Fibroblast of lung (primary cell): Measurements from ENCODE around the gene USP7. TPM values are rescaled to one million over a fixed set of nuclear protein-coding genes. Genes with fewer than 3 reads are reported as not detected.

Experiments used
- DNase-seq, 2 donors: peaks; one replicate each; pipeline versions ENCODE4 v3.0.0 to v3.0.0-alpha.2; 2010; ENCODE audit warnings: low read depth in 2 of 2
- H2AFZ ChIP-seq: 2 replicates; pipeline ENCODE4 v1.5.1; 2012; ENCODE audit warnings: low read length, control low read depth, inconsistent platforms
- H3K27ac ChIP-seq: 2 replicates; pipeline ENCODE4 v1.5.1; 2011; ENCODE audit warnings: low read length, control low read depth; ENCODE audit not compliant: insufficient read depth
- H3K27me3 ChIP-seq: 2 replicates; pipeline ENCODE4 v1.5.1; 2011; ENCODE audit warnings: mild to moderate bottlenecking, low read length; ENCODE audit not compliant: control insufficient read depth, insufficient read depth
- H3K36me3 ChIP-seq: 2 replicates; pipeline ENCODE4 v1.5.1; 2011; ENCODE audit warnings: low read length; ENCODE audit not compliant: control insufficient read depth, insufficient read depth
- H3K4me1 ChIP-seq: 2 replicates; pipeline ENCODE4 v1.5.1; 2011; ENCODE audit warnings: low read length; ENCODE audit not compliant: control insufficient read depth, insufficient read depth; ENCODE audit errors: extremely low read depth
- H3K4me2 ChIP-seq: 2 replicates; pipeline ENCODE4 v1.5.1; 2011; ENCODE audit warnings: low read length, control low read depth; ENCODE audit not compliant: insufficient read depth; ENCODE audit errors: extremely low read depth
- H3K4me3 ChIP-seq, 4 experiments: fragments of 200-600 bp in 1 of 4; sonication (generic) in 1 of 4; replicated peaks in 1 of 4; 2 replicates each; pipeline ENCODE4 v1.5.1; 2011 to 2016; ENCODE audit warnings: low read length in 4 of 4, low read depth in 3 of 4, mild to moderate bottlenecking in 3 of 4, control low read depth in 2 of 4, inconsistent platforms in 1 of 4, mixed read lengths in 1 of 4; ENCODE audit not compliant: insufficient read depth in 1 of 4; ENCODE audit errors: control extremely low read depth in 1 of 4
- H3K79me2 ChIP-seq: 2 replicates; pipeline ENCODE4 v1.5.1; 2012; ENCODE audit warnings: mild to moderate bottlenecking, low read length, inconsistent platforms; ENCODE audit not compliant: control insufficient read depth, insufficient read depth
- H3K9ac ChIP-seq: 2 replicates; pipeline ENCODE4 v1.5.1; 2011; ENCODE audit warnings: mild to moderate bottlenecking, low read length, control low read depth; ENCODE audit not compliant: insufficient read depth
- H3K9me3 ChIP-seq: 2 replicates; pipeline ENCODE4 v1.5.1; 2012; ENCODE audit warnings: low read depth, low read length; ENCODE audit not compliant: control insufficient read depth, insufficient read depth
- H4K20me1 ChIP-seq: 2 replicates; pipeline ENCODE4 v1.5.1; 2011; ENCODE audit warnings: low read length; ENCODE audit not compliant: control insufficient read depth, insufficient read depth; ENCODE audit errors: extremely low read depth
- EZH2 ChIP-seq: IDR thresholded peaks from 2 replicates; pipeline ENCODE4 v1.5.1; 2012; ENCODE audit warnings: low read length, control low read depth, mild to moderate bottlenecking; ENCODE audit errors: missing control alignments
- polyA plus RNA-seq, 2 donors: library from polyadenylated mRNA; depleted of rRNA in 1 of 2; stranded (reverse) in 1 of 2; unstranded in 1 of 2; fragments of >200 nt; gene quantifications; 2 replicates each; pipeline ENCODE4 v1.2.1, GENCODE V29; 2011 to 2012; ENCODE audit warnings: missing spikeins in 1 of 2
- total RNA-seq: library from RNA; depleted of rRNA; stranded (reverse); fragments of >200 nt; gene quantifications from 2 replicates; pipeline ENCODE4 v1.2.1, GENCODE V29; 2014
- TF ChIP-seq, protein P1 (sequence below), 2 donors: IDR thresholded peaks in 1 of 2; conservative IDR thresholded peaks in 1 of 2; 1 replicate in 1 of 2; 2 replicates in 1 of 2; pipeline ENCODE4 v1.5.1; 2011 to 2012; ENCODE audit warnings: low read length in 2 of 2, control low read depth in 1 of 2, inconsistent platforms in 1 of 2, low read depth in 1 of 2, mild to moderate bottlenecking in 1 of 2

The USP7 gene
- total and polyA plus RNA-seq, 2 donors (not counting 1 experiment from before 2014, with no cell fraction given), result 22.5 to 48.7 TPM

GRCh38 chr16:8946544-8946943, 17.2 kb downstream of the USP7 start:
- no peak for TF ChIP-seq EZH2
- TF ChIP-seq, protein P1, sequence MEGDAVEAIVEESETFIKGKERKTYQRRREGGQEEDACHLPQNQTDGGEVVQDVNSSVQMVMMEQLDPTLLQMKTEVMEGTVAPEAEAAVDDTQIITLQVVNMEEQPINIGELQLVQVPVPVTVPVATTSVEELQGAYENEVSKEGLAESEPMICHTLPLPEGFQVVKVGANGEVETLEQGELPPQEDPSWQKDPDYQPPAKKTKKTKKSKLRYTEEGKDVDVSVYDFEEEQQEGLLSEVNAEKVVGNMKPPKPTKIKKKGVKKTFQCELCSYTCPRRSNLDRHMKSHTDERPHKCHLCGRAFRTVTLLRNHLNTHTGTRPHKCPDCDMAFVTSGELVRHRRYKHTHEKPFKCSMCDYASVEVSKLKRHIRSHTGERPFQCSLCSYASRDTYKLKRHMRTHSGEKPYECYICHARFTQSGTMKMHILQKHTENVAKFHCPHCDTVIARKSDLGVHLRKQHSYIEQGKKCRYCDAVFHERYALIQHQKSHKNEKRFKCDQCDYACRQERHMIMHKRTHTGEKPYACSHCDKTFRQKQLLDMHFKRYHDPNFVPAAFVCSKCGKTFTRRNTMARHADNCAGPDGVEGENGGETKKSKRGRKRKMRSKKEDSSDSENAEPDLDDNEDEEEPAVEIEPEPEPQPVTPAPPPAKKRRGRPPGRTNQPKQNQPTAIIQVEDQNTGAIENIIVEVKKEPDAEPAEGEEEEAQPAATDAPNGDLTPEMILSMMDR (conservative IDR thresholded peaks at IDR 0.05 in 1 of 2, IDR thresholded peaks at IDR 0.05 in 1 of 2; ENCODE audit: low read depth in 1 of 2, low read length in 2 of 2), result no peak
- Histone ChIP-seq H3K9me3 (no peaks in the 10 kb centered on the region), H2AFZ (no peak overlapping the region), H3K4me2 (no peak overlapping the region), H3K27ac (no peak overlapping the region), H3K4me3 (no peak overlapping the region), H3K36me3 (no peaks in the 10 kb centered on the region), H3K79me2 (peaks cover 100% of the 10 kb centered on the region), H3K27me3 (no peaks in the 10 kb centered on the region), H3K9ac (no peak overlapping the region), H3K4me1 (peaks cover 5% of the 10 kb centered on the region), H4K20me1 (peaks cover 13% of the 10 kb centered on the region)
- DNase-seq, result no peak

GRCh38 chr16:8945626-8946296, 17.9 kb downstream of the USP7 start:
- Histone ChIP-seq H2AFZ (no peak overlapping the region), H3K4me1 (peaks cover 2% of the 10 kb centered on the region), H3K9ac (no peak overlapping the region), H3K4me2 (no peak overlapping the region), H3K4me3 (no peak overlapping the region), H3K79me2 (peaks cover 99% of the 10 kb centered on the region), H3K36me3 (no peaks in the 10 kb centered on the region), H3K9me3 (no peaks in the 10 kb centered on the region), H3K27me3 (no peaks in the 10 kb centered on the region), H4K20me1 (peaks cover 13% of the 10 kb centered on the region), H3K27ac (no peak overlapping the region)
- DNase-seq, result no peak
- no peak for TF ChIP-seq EZH2
- TF ChIP-seq, protein P1 (conservative IDR thresholded peaks at IDR 0.05 in 1 of 2, IDR thresholded peaks at IDR 0.05 in 1 of 2; ENCODE audit: low read depth in 1 of 2, low read length in 2 of 2), result no peak

- Histone ChIP-seq H3K36me3 (no peaks in the 10 kb centered on the region), H3K9ac (no peak overlapping the region), H4K20me1 (peaks cover 12% of the 10 kb centered on the region), H3K27me3 (no peaks in the 10 kb centered on the region), H3K9me3 (no peaks in the 10 kb centered on the region), H3K79me2 (peaks cover 99% of the 10 kb centered on the region), H3K4me3 (no peak overlapping the region), H3K27ac (no peak overlapping the region), H2AFZ (no peak overlapping the region), H3K4me1 (no peaks in the 10 kb centered on the region), H3K4me2 (no peak overlapping the region)
- TF ChIP-seq EZH2, result no peak
- TF ChIP-seq, protein P1 (conservative IDR thresholded peaks at IDR 0.05 in 1 of 2, IDR thresholded peaks at IDR 0.05 in 1 of 2; ENCODE audit: low read depth in 1 of 2, low read length in 2 of 2), result no peak
- no peak for DNase-seq
These were observed 19.5 kb downstream of the USP7 start for GRCh38 chr16:8943966-8944759.
